Heart left ventricle (tissue), 13 donors: ENCODE measurements around the gene QSOX2.

Experiments
- POLR2A ChIP-seq, 2 donors: fragments of 450-650 bp; IDR thresholded peaks; one replicate each; pipeline ENCODE4 v1.6.1; 2017; ENCODE audit warnings: antibody characterized with exemption in 2 of 2, mild to moderate bottlenecking in 2 of 2, moderate library complexity in 2 of 2
- TF ChIP-seq, protein P1 (sequence below), 12 donors: fragments of 200-600 bp; sonication (generic) in 4 of 12; IDR thresholded peaks; one replicate each; pipeline versions ENCODE4 v1.5.0 to v1.8.0; 2018 to 2022; ENCODE audit warnings: antibody characterized with exemption in 12 of 12, mild to moderate bottlenecking in 5 of 12
- donor health status: ischemic (EF 13 %, LVEDD 7.1; RV severe dilation, severe dysfunction).
- donor health status: DM: no; HTN: yes; CAD: no.
- donor health status: DM: no; HTN: no; CAD: no.
- donor health status: ischemic (EF 25% LVEDD 6.9; RV normal size, moderate dysfunction).
- donor health status: ischemic (EF 25% LVEDD 5.7; RV mildly dilated, moderate dysfunction).
- donor health status: ischemic (EF 35%, LVEDD 5.7; RV mildly dilated, moderate dysfunction).
- donor health status: nonischemic (EF 11% LVEDD 7.7; RV severe dilation, severe dysfunction).
- donor health status: DM: yes; HTN: yes; CAD: no.
- donor health status: PGD.
- donor health status: ischemic (EF 29% LVEDD 5.4; RV normal size, mild dysfunction).
- donor health status: nonischemic (EF 23%, LVEDD 6.1; RV moderate dilation, normal function).

DNA sequence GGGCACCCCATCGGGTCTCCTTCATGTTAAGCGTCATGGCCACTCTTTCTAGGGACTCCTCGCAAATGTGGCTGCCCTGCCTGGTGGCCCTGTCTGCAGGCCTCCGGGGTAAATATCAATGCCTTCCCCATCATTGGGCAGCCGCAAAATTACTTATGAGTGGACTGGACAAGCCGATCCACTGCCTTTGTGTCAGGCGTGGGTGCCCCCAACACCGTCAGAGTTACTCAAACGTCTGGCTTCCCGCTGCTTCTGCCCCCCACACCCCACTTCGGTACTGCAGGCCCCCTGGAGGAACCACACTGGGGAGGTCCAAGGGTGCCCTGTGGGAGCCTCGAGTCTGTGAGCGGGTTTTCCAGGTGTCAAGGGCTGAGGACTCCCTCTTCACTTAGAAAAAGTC is 44.4 kb downstream of the QSOX2 start:
- TF ChIP-seq, protein P1, sequence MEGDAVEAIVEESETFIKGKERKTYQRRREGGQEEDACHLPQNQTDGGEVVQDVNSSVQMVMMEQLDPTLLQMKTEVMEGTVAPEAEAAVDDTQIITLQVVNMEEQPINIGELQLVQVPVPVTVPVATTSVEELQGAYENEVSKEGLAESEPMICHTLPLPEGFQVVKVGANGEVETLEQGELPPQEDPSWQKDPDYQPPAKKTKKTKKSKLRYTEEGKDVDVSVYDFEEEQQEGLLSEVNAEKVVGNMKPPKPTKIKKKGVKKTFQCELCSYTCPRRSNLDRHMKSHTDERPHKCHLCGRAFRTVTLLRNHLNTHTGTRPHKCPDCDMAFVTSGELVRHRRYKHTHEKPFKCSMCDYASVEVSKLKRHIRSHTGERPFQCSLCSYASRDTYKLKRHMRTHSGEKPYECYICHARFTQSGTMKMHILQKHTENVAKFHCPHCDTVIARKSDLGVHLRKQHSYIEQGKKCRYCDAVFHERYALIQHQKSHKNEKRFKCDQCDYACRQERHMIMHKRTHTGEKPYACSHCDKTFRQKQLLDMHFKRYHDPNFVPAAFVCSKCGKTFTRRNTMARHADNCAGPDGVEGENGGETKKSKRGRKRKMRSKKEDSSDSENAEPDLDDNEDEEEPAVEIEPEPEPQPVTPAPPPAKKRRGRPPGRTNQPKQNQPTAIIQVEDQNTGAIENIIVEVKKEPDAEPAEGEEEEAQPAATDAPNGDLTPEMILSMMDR (IDR thresholded peaks at IDR 0.05): no peak
- TF ChIP-seq POLR2A (IDR thresholded peaks at IDR 0.05): no peak
